Neural progenitor cell (in vitro differentiated cells): Measurements from ENCODE around the gene HOXD11. TPM values are rescaled to one million over a fixed set of nuclear protein-coding genes. Genes with fewer than 3 reads are reported as not detected.
A peak's percentile ranks its signal among the peaks of the same experiment; 100 is the strongest.

Experiments
- DNase-seq: peaks from one replicate; pipeline ENCODE4 v3.0.0-alpha.2; 2016; ENCODE audit warnings: low spot score
- H2AFZ ChIP-seq: fragments of 200-600 bp; sonication (generic); replicated peaks from 2 replicates; pipeline ENCODE4 v1.6.1; 2016; ENCODE audit warnings: antibody characterized with exemption
- H3F3A ChIP-seq: fragments of 200-600 bp; sonication (generic); 2 replicates; pipeline ENCODE4 v1.6.1; 2016; ENCODE audit warnings: antibody characterized with exemption, low read depth
- H3K27ac ChIP-seq: fragments of 200-600 bp; sonication (generic); 2 replicates; pipeline ENCODE4 v1.5.1; 2016; ENCODE audit warnings: mild to moderate bottlenecking
- H3K27me3 ChIP-seq: fragments of 200-600 bp; sonication (generic); 2 replicates; pipeline ENCODE4 v1.6.1; 2016; ENCODE audit warnings: mild to moderate bottlenecking, moderate library complexity
- H3K36me3 ChIP-seq: fragments of 200-600 bp; sonication (generic); 2 replicates; pipeline ENCODE4 v1.5.1; 2016
- H3K4me1 ChIP-seq: fragments of 200-600 bp; sonication (generic); 2 replicates; pipeline ENCODE4 v1.6.1; 2016; ENCODE audit warnings: mixed run types
- H3K4me2 ChIP-seq: fragments of 200-600 bp; sonication (generic); 2 replicates; pipeline ENCODE4 v1.6.1; 2016
- H3K4me3 ChIP-seq: fragments of 200-600 bp; sonication (generic); 2 replicates; pipeline ENCODE4 v1.5.1; 2016
- H3K79me2 ChIP-seq: fragments of 200-600 bp; sonication (generic); 2 replicates; pipeline ENCODE4 v1.6.1; 2016; ENCODE audit warnings: low read depth
- H3K9ac ChIP-seq: fragments of 200-600 bp; sonication (generic); 2 replicates; pipeline ENCODE4 v1.6.1; 2016
- H3K9me3 ChIP-seq: fragments of 200-600 bp; sonication (generic); 2 replicates; pipeline ENCODE4 v1.5.1; 2016; ENCODE audit warnings: low read depth
- H4K20me1 ChIP-seq: fragments of 200-600 bp; sonication (generic); 2 replicates; pipeline ENCODE4 v1.6.1; 2016; ENCODE audit warnings: low read depth
- H3K27ac Mint-ChIP-seq: 3 replicates; pipeline ENCODE4 v1.8.0; 2021; ENCODE audit warnings: mixed read lengths
- H3K27me3 Mint-ChIP-seq: 2 replicates; pipeline ENCODE4 v1.8.0; 2022; ENCODE audit warnings: low read depth, mild to moderate bottlenecking, inconsistent platforms, moderate library complexity, mixed read lengths; ENCODE audit not compliant: insufficient read depth
- H3K36me3 Mint-ChIP-seq: 3 replicates; pipeline ENCODE4 v1.8.0; 2021; ENCODE audit warnings: mixed read lengths
- H3K4me1 Mint-ChIP-seq: 3 replicates; pipeline ENCODE4 v1.8.0; 2021; ENCODE audit warnings: mixed read lengths
- H3K4me3 Mint-ChIP-seq: 3 replicates; pipeline ENCODE4 v1.8.0; 2021; ENCODE audit warnings: mild to moderate bottlenecking, moderate library complexity, mixed read lengths
- H3K9me3 Mint-ChIP-seq: 3 replicates; pipeline ENCODE4 v1.8.0; 2020; ENCODE audit warnings: mixed read lengths
- CTCF ChIP-seq: fragments of 200-600 bp; sonication (generic); IDR thresholded peaks from 2 replicates; pipeline ENCODE4 v1.5.1; 2017; ENCODE audit warnings: antibody characterized with exemption, mild to moderate bottlenecking
- EZH2 ChIP-seq: fragments of 200-600 bp; sonication (generic); IDR thresholded peaks from 2 replicates; pipeline ENCODE4 v1.6.1; 2017; ENCODE audit warnings: antibody characterized with exemption, mild to moderate bottlenecking, moderate library complexity
- EZH2phosphoT487 ChIP-seq: fragments of 200-600 bp; sonication (generic); IDR thresholded peaks from 2 replicates; pipeline ENCODE4 v1.6.1; 2017; ENCODE audit warnings: antibody characterized with exemption
- total RNA-seq: library from RNA; depleted of rRNA; stranded (reverse); fragments of >200 nt; gene quantifications from 2 replicates; pipeline ENCODE4 v1.2.3, GENCODE V29; 2015; ENCODE audit warnings: low replicate concordance

Gene HOXD11
- total RNA-seq, 1 donor from 2014 or later, result not detected

GRCh38 chr2:176105078-176105729, 1.9 kb upstream of the HOXD11 start:
- H3K4me2 ChIP-seq, result no peak overlapping the region
- H3K9me3 ChIP-seq, result no peaks in the 10 kb centered on the region
- TF ChIP-seq EZH2 (peak; percentile 92), CTCF (no peak), EZH2phosphoT487 (peak; percentile 85)
- H3K27ac Mint-ChIP-seq, result no peak overlapping the region
- no peak overlapping the region for H3K9ac ChIP-seq
- no peak overlapping the region for H2AFZ ChIP-seq
- H3K79me2 ChIP-seq, result no peaks in the 10 kb centered on the region
- no peak overlapping the region for H3K4me3 Mint-ChIP-seq
- H3K27me3 Mint-ChIP-seq, result peaks cover 88% of the 10 kb centered on the region
- no peak overlapping the region for H3K4me3 ChIP-seq
- H4K20me1 ChIP-seq, result peaks cover 96% of the 10 kb centered on the region
- DNase-seq, result no peak
- H3K27me3 ChIP-seq, result peaks cover 100% of the 10 kb centered on the region
- no peaks in the 10 kb centered on the region for H3K36me3 Mint-ChIP-seq
- peaks cover 15% of the 10 kb centered on the region for H3K4me1 Mint-ChIP-seq
- no peaks in the 10 kb centered on the region for H3K4me1 ChIP-seq
- H3K9me3 Mint-ChIP-seq, result peaks cover 13% of the 10 kb centered on the region
- no peak overlapping the region for H3K27ac ChIP-seq
- no peaks in the 10 kb centered on the region for H3K36me3 ChIP-seq
- no peaks in the 10 kb centered on the region for H3F3A ChIP-seq

GRCh38 chr2:176105730-176106580, 1.1 kb upstream of the HOXD11 start:
- peaks cover 15% of the 10 kb centered on the region for H3K4me1 Mint-ChIP-seq
- no peak for DNase-seq
- H4K20me1 ChIP-seq, result peaks cover 96% of the 10 kb centered on the region
- H3K4me3 Mint-ChIP-seq, result peak overlapping the region; percentile 65
- no peaks in the 10 kb centered on the region for H3K36me3 ChIP-seq
- H3K9me3 ChIP-seq, result no peaks in the 10 kb centered on the region
- TF ChIP-seq EZH2phosphoT487, result no peak
- TF ChIP-seq EZH2, result no peak
- TF ChIP-seq CTCF, result no peak
- H3K27ac Mint-ChIP-seq, result no peak overlapping the region
- no peak overlapping the region for H2AFZ ChIP-seq
- no peak overlapping the region for H3K27ac ChIP-seq
- no peak overlapping the region for H3K9ac ChIP-seq
- no peak overlapping the region for H3K4me3 ChIP-seq
- peaks cover 100% of the 10 kb centered on the region for H3K27me3 ChIP-seq
- H3K4me2 ChIP-seq, result peak overlapping the region; percentile 62
- peaks cover 13% of the 10 kb centered on the region for H3K9me3 Mint-ChIP-seq
- no peaks in the 10 kb centered on the region for H3K36me3 Mint-ChIP-seq
- no peaks in the 10 kb centered on the region for H3K4me1 ChIP-seq
- no peaks in the 10 kb centered on the region for H3F3A ChIP-seq
- no peaks in the 10 kb centered on the region for H3K79me2 ChIP-seq
- H3K27me3 Mint-ChIP-seq, result peaks cover 87% of the 10 kb centered on the region

DNA sequence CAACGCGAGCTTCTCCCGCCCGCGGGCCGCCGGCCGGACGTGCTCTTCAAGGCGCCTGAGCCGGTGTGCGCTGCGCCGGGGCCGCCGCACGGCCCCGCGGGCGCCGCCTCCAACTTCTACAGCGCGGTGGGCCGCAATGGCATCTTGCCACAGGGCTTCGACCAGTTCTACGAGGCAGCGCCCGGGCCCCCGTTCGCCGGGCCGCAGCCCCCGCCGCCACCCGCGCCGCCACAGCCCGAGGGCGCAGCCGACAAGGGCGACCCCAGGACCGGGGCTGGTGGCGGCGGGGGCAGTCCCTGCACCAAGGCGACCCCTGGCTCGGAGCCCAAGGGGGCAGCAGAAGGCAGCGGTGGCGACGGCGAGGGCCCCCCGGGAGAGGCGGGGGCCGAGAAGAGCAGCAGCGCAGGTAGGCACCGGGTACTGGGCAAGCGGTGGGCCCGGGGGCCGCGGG, 676 bp downstream of the HOXD11 start:
- no peaks in the 10 kb centered on the region for H3F3A ChIP-seq

More for the DNA sequence above, 676 bp downstream of the HOXD11 start:
- Histone ChIP-seq H3K9me3 (no peaks in the 10 kb centered on the region), H3K79me2 (no peaks in the 10 kb centered on the region), H3K4me1 (no peaks in the 10 kb centered on the region), H3K27ac (no peak overlapping the region), H3K27me3 (peaks cover 100% of the 10 kb centered on the region), H2AFZ (no peak overlapping the region), H3K9ac (no peak overlapping the region), H3K36me3 (no peaks in the 10 kb centered on the region), H3K4me3 (no peak overlapping the region), H4K20me1 (peaks cover 96% of the 10 kb centered on the region), H3K4me2 (peak overlapping the region; percentile 59)
- peaks cover 15% of the 10 kb centered on the region for H3K4me1 Mint-ChIP-seq
- no peak overlapping the region for H3K4me3 Mint-ChIP-seq
- H3K27ac Mint-ChIP-seq, result no peak overlapping the region
- peaks cover 85% of the 10 kb centered on the region for H3K27me3 Mint-ChIP-seq
- TF ChIP-seq EZH2 (peak; percentile 74), CTCF (no peak)
- DNase-seq, result peak; percentile 66
- peaks cover 8% of the 10 kb centered on the region for H3K9me3 Mint-ChIP-seq
- no peaks in the 10 kb centered on the region for H3K36me3 Mint-ChIP-seq
